Liver (tissue), 9 donors: ENCODE results near the gene IFT81. TPM values are rescaled to one million over a fixed set of nuclear protein-coding genes. Genes with fewer than 3 reads are reported as not detected.
A peak's percentile ranks its signal among the peaks of the same experiment; 100 is the strongest.

ENCODE experiments used
- DNase-seq: peaks from one replicate; pipeline ENCODE4 v3.0.0-alpha.2; 2017; ENCODE audit warnings: low spot score
- H3K27ac ChIP-seq, 2 donors: one replicate each; pipeline ENCODE4 v1.7.0; 2013; ENCODE audit warnings: inconsistent platforms in 2 of 2, low read length in 2 of 2, control low read depth in 1 of 2, low read depth in 1 of 2, mild to moderate bottlenecking in 1 of 2
- H3K27me3 ChIP-seq, 4 donors: one replicate each; pipeline versions ENCODE4 v1.6.1 to v1.7.0; 2013; ENCODE audit warnings: low read length in 3 of 4, inconsistent platforms in 1 of 4, mild to moderate bottlenecking in 1 of 4, moderate library complexity in 1 of 4; ENCODE audit not compliant: control insufficient read depth in 4 of 4, insufficient read depth in 4 of 4
- H3K36me3 ChIP-seq, 4 donors: one replicate each; pipeline versions ENCODE4 v1.6.1 to v1.7.0; 2013; ENCODE audit warnings: low read length in 3 of 4, mild to moderate bottlenecking in 3 of 4, low read depth in 1 of 4, moderate library complexity in 1 of 4; ENCODE audit not compliant: control insufficient read depth in 4 of 4, insufficient read depth in 3 of 4
- H3K4me1 ChIP-seq, 4 donors: one replicate each; pipeline versions ENCODE4 v1.6.1 to v1.7.0; 2013; ENCODE audit warnings: low read length in 3 of 4, mild to moderate bottlenecking in 3 of 4, moderate library complexity in 1 of 4; ENCODE audit not compliant: control insufficient read depth in 4 of 4, insufficient read depth in 4 of 4
- H3K4me3 ChIP-seq, 3 donors: one replicate each; pipeline versions ENCODE4 v1.6.1 to v1.7.0; 2013; ENCODE audit warnings: low read length in 3 of 3, control low read depth in 1 of 3, low read depth in 1 of 3, mild to moderate bottlenecking in 1 of 3
- H3K9ac ChIP-seq, 2 donors: one replicate each; pipeline ENCODE4 v1.7.0; 2013; ENCODE audit warnings: low read length in 2 of 2, mild to moderate bottlenecking in 2 of 2, moderate library complexity in 2 of 2, control low read depth in 1 of 2, low read depth in 1 of 2
- H3K9me3 ChIP-seq, 4 donors: one replicate each; pipeline versions ENCODE4 v1.6.1 to v1.7.0; 2013; ENCODE audit warnings: low read length in 3 of 4; ENCODE audit not compliant: control insufficient read depth in 4 of 4
- ATF3 ChIP-seq: IDR thresholded peaks from 2 replicates; pipeline ENCODE4 v1.6.1; 2016; ENCODE audit warnings: antibody characterized with exemption
- CTCF ChIP-seq: fragments of 150-350 bp; IDR thresholded peaks from 2 replicates; pipeline ENCODE4 v1.5.1; 2017; ENCODE audit warnings: improper control_type of control experiment, low read depth, low read length; ENCODE audit not compliant: missing input control
- EGR1 ChIP-seq, 2 donors: IDR thresholded peaks; 2 replicates each; pipeline ENCODE4 v1.6.1; 2016 to 2018; ENCODE audit warnings: antibody characterized with exemption in 2 of 2, low read depth in 2 of 2
- FOXA1 ChIP-seq: IDR thresholded peaks from 2 replicates; pipeline ENCODE4 v1.6.1; 2016; ENCODE audit warnings: antibody characterized with exemption
- FOXA2 ChIP-seq: IDR thresholded peaks from 2 replicates; pipeline ENCODE4 v1.6.1; 2016; ENCODE audit warnings: antibody characterized with exemption
- GABPA ChIP-seq, 2 donors: IDR thresholded peaks in 1 of 2; conservative IDR thresholded peaks in 1 of 2; 2 replicates each; pipeline ENCODE4 v1.6.1; 2016; ENCODE audit warnings: antibody characterized with exemption in 2 of 2, mild to moderate bottlenecking in 1 of 2, moderate library complexity in 1 of 2
- HNF4A ChIP-seq, 2 donors: conservative IDR thresholded peaks; 2 replicates each; pipeline ENCODE4 v1.6.1; 2016; ENCODE audit warnings: antibody characterized with exemption in 2 of 2, mild to moderate bottlenecking in 2 of 2
- HNF4G ChIP-seq: IDR thresholded peaks from 2 replicates; pipeline ENCODE4 v1.6.1; 2016; ENCODE audit warnings: antibody characterized with exemption
- JUND ChIP-seq, 2 donors: IDR thresholded peaks; 2 replicates each; pipeline ENCODE4 v1.6.1; 2016; ENCODE audit warnings: antibody characterized with exemption in 2 of 2
- MAX ChIP-seq: IDR thresholded peaks from 2 replicates; pipeline ENCODE4 v1.6.1; 2016; ENCODE audit warnings: antibody characterized with exemption
- NR2F2 ChIP-seq: IDR thresholded peaks from 2 replicates; pipeline ENCODE4 v1.6.1; 2016; ENCODE audit warnings: antibody characterized with exemption
- RAD21 ChIP-seq, 2 donors: IDR thresholded peaks; 2 replicates each; pipeline ENCODE4 v1.6.1; 2016; ENCODE audit warnings: antibody characterized with exemption in 2 of 2, mild to moderate bottlenecking in 2 of 2
- REST ChIP-seq: IDR thresholded peaks from 2 replicates; pipeline ENCODE4 v1.6.1; 2016; ENCODE audit warnings: antibody characterized with exemption, mild to moderate bottlenecking
- RXRA ChIP-seq, 2 donors: IDR thresholded peaks; 2 replicates each; pipeline ENCODE4 v1.6.1; 2017 to 2018; ENCODE audit warnings: antibody characterized with exemption in 2 of 2, mild to moderate bottlenecking in 1 of 2
- SP1 ChIP-seq: IDR thresholded peaks from 2 replicates; pipeline ENCODE4 v1.6.1; 2018; ENCODE audit warnings: antibody characterized with exemption, mild to moderate bottlenecking
- TAF1 ChIP-seq: conservative IDR thresholded peaks from 2 replicates; pipeline ENCODE4 v1.6.1; 2016; ENCODE audit warnings: antibody characterized with exemption, mild to moderate bottlenecking
- YY1 ChIP-seq: IDR thresholded peaks from 2 replicates; pipeline ENCODE4 v1.6.1; 2016; ENCODE audit warnings: antibody characterized with exemption, mild to moderate bottlenecking
- ZBTB33 ChIP-seq: IDR thresholded peaks from 2 replicates; pipeline ENCODE4 v1.6.1; 2016; ENCODE audit warnings: antibody characterized with exemption
- WGBS: extraction: QIAGEN DNeasy Blood & Tissue Kit; methylation state at CpG from one replicate; pipeline ENCODE4 v1.1.7; 2013; 5-methylcytosine and 5-hydroxymethylcytosine counted together
- polyA plus RNA-seq, 2 donors: library from polyadenylated mRNA; stranded (reverse) in 1 of 2; unstranded in 1 of 2; fragments of 200-250 nt in 1 of 2; fragments of >200 nt in 1 of 2; fragmentation: Nextera tagmentation in 1 of 2; extraction: Ambion mirVana in 1 of 2; gene quantifications; one replicate each; pipeline versions ENCODE4 v1.2.1 to v1.2.3, GENCODE V29; 2013 to 2015
- total RNA-seq, 2 donors: library from RNA; depleted of rRNA; stranded (reverse); fragments of >200 nt; gene quantifications; one replicate each; pipeline ENCODE4 v1.2.3, GENCODE V29; 2014
- donor health status: healthy.
- donor health status: healthy.
- donor health status: healthy.
- donor health status: healthy.
- donor health status: healthy.

Gene IFT81
- total and polyA plus RNA-seq, 4 donors, result 1.9 to 4.9 (median 2.8) TPM

- TF ChIP-seq ZBTB33 (no peak), FOXA2 (no peak), MAX (no peak), JUND (IDR thresholded peaks at IDR 0.05) (no peak)
These were observed 99.7 kb downstream of the IFT81 start (continued) for GRCh38 chr12:110223777-110224378.

GRCh38 chr12:110224379-110225304, 100.5 kb downstream of the IFT81 start:
- TF ChIP-seq NR2F2 (no peak), TAF1 (no peak), RAD21 (IDR thresholded peaks at IDR 0.05) (peak; percentile 73 to 82), RXRA (IDR thresholded peaks at IDR 0.05) (peak; percentile 17 to 25), YY1 (peak; percentile 20), CTCF (peak; percentile 71), JUND (IDR thresholded peaks at IDR 0.05) (peak; percentile 34 to 62), FOXA1 (no peak), MAX (no peak), ZBTB33 (no peak), HNF4A (conservative IDR thresholded peaks at IDR 0.05) (peak; percentile 13 to 30), REST (peak; percentile 20), EGR1 (IDR thresholded peaks at IDR 0.05; ENCODE audit: low read depth in 2 of 2) (no peak), GABPA (IDR thresholded peaks at IDR 0.05 in 1 of 2, conservative IDR thresholded peaks at IDR 0.05 in 1 of 2) (no peak), HNF4G (no peak), ATF3 (peak; percentile 42), SP1 (peak; percentile 22), FOXA2 (peak; percentile 5)
- Histone ChIP-seq H3K4me3 (peak overlapping the region in 2 of 3 donors; percentile 15 to 43), H3K9ac (peak overlapping the region; percentile 26 to 39), H3K27ac (peak overlapping the region; percentile 70 to 77), H3K27me3 (no peaks in the 10 kb centered on the region), H3K9me3 (no peaks in the 10 kb centered on the region), H3K36me3 (no peaks in the 10 kb centered on the region), H3K4me1 (peaks cover 0 to 15% (median 6%) of the 10 kb centered on the region in 4 donors)
- 23% methylated on average over 10 of the region's 10 CpGs for WGBS
- DNase-seq, result no peak
